ENCODE results near the gene IL1R2.
A peak's percentile ranks its signal among the peaks of the same experiment; 100 is the strongest.

Gene IL1R2

GRCh38 chr2:102024410-102024809, 32.6 kb downstream of the IL1R2 start:
- no peak for DNase-seq

GRCh38 chr2:102025016-102025501, 33.3 kb downstream of the IL1R2 start:
- DNase-seq: no peak

DNA sequence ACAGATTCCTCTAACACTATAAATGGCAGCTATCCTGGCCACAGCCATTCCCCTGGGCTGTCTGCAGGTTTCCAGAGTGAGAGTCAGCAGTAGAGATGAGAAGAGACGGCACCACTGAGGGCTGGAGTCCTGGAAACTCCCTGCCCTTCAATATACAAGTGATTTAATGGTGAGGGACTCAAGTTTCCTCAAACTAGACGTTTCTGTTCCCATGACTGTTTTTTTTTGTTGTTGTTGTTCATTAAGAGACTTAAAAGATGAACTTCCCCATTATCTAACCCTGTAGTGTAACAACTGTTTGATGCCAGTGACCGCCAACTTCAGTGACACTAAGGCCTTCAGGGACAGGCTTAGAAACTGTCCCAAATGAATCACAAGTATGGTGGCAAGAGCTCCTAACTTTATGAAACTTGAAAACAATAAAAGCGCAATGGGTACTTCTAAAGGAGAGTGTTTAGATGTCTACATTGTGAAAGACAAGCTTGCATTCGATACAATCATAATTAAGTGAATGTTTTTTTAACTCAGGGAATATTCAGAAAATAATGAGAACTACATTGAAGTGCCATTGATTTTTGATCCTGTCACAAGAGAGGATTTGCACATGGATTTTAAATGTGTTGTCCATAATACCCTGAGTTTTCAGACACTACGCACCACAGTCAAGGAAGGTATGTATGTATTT, 34.0 kb downstream of the IL1R2 start:
- no peak for DNase-seq

DNA sequence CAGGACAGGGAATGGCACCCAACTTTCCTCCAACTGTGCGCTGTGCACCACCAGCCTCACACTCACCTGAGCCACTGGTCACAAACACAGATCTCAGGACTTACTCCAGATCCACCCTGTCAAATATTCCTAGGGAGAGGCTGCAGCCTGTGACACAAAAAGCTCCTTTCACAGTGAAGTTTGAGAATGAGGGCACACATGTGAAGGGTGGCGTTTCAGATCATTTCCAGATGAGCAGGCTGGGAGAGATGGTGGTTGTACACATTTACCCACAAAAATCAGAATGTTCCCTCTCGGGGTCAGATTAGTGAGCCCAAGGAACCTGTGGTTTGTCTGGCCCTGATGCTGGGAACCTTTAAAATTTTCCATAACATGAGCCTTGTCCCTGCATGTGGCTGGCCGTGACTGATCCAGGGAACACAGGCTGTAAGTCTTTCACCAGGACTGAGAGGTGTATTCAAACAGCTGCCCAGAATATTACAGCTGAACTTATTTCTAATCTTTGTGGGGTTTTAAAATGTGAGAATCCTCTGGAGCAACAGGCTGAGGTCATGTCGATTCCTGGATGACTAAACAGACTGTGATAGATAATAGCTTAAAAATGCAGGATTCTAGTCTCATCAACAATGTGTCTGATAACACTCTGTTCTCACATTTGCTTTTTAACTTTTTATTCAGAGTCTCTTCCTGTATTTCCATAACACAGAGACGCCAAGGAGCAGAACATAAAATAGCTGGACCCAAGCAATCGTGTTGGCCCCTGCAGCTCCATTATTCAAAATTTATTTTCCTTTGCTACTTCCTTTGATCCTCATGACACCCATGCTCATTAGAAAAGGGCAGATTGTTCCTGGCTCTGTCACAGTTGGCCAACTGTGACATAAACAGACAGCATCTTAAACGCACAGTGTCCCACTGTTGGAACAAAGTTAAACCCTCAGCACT, 35.5 kb downstream of the IL1R2 start:
- DNase-seq: no peak

DNA sequence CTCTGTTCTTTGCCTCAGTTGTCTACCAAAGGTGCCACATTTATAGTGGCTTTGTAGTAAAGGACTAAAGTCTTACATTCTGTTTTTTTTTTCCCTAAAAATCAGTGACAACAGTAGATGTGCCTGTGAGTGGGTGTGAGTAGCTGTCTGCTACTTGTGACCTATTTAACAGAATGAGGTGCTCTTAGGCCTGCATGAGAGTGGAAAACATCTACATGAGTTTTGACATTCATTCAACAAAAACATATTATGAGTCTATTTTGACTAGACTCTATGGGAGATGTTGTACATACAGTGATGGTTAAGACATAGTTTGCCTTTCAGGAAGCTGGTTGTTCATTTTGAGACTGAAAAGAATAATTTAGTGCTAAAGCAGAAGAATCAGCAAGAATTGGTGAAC, 36.7 kb downstream of the IL1R2 start:
- no peak for DNase-seq

DNA sequence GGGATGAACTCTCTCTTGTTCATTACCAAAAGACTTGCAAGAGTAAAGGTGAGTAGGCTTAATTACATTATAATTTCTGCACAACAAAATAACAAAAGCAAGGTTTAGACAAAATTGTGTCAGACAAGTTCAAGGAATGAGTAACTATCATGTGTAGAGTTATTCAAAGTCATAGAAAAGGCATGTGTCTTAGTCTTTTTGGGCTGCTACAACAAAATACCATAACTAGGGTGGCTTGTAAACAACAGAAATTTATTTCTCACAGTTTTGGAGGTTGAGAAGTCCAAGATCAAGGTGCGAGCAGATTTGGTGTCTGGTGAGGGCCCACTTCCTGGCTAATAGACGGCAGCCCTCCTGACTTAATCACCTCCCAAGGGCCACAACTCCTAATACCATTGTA, 37.6 kb downstream of the IL1R2 start:
- no peak for DNase-seq

GRCh38 chr2:102029952-102030351, 38.2 kb downstream of the IL1R2 start:
- no peak for DNase-seq

GRCh38 chr2:102030502-102030854, 38.7 kb downstream of the IL1R2 start:
- DNase-seq: no peak

DNA sequence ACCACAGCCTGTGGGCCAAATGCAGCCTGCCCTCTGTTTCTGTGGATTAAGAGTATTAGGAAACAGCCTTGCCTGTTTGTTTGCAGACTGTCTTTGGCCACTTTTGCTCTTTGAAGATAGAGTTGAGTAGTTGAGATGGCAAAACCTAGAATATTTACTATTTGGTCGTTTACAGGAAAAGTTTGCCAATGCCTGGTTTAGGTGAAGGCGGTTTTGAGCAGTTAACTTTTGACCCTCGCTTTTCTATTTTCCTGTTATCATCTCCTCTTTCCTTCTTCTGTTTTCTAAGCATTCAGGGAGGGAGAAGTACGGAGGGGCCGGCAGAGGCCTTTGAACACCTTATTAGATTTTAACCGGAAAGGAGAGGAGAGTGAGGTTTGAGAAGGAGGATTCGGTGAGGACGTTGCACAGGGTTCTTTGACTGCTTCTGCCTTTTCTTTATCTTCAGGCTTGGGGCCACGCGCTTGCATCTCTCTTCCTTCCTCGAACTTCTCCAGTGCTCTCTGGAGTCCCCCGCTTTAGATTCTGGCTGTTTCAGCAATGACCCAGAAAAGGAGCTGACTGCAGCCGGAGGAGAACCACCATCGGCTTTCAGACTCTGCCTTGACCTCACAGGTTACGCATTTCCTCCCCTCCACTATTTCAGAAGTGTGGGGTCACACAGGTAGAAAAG, 39.2 kb downstream of the IL1R2 start:
- DNase-seq: no peak

DNA sequence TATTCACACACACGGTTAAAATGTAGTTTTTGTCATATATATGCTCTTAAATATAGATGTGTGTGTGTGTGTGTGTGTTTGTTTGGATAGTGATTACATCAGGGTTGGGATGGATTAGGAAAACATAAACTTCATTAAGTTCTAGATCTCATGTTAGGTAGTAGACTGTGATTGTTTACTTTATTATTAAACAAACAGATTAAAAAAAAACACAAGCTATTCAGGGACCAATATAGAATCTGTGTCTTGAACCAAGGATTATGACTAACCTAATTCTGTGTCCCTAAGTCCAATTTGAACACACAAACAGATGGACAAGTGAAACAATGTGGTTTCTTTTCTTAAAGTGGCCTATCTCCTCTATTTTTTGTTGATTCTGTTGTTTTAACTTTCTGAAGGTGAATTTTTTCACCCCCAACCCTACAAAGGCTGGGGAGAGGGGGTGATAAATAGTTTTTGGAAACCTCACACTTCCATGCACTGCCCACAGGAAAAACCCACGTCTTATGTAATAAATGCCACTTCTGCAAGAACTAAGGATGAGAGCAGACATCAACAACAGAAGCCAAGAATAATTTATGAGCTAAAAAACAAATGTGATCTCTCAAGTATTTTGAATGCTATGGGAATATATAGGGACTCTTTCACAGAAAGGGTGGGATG, 40.7 kb downstream of the IL1R2 start:
- no peak for DNase-seq

- DNase-seq: peak; percentile 43
Measured at GRCh38 chr2:102033031-102033749, 41.4 kb downstream of the IL1R2 start.

GRCh38 chr2:102033750-102034682, 42.3 kb downstream of the IL1R2 start:
- DNase-seq: no peak

- DNase-seq: no peak
Measured at GRCh38 chr2:102034683-102035548, 43.2 kb downstream of the IL1R2 start.

GRCh38 chr2:102037681-102038080, 45.9 kb downstream of the IL1R2 start:
- no peak for DNase-seq

DNA sequence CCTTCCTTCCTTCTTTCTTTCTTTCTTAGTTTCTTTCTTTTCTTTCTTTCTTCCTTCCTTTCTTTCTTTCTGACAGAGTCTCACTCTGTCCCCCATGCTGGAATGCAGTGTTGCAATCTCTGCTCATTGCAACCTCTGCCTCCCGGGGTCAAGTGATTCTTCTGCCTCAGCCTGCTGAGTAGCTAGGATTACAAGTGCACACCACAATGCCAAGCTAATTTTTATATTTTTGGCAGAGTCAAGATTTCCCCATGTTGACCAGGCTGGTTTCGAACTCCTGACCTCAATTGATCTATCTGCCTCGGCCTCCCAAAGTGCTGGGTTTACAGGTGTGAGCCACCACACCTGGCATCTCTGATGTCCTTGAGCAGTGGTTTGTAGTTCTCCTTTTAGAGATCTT, 48.5 kb downstream of the IL1R2 start:
- no peak for DNase-seq

- no peak for DNase-seq
Measured at GRCh38 chr2:102041351-102041750, 49.6 kb downstream of the IL1R2 start.

DNA sequence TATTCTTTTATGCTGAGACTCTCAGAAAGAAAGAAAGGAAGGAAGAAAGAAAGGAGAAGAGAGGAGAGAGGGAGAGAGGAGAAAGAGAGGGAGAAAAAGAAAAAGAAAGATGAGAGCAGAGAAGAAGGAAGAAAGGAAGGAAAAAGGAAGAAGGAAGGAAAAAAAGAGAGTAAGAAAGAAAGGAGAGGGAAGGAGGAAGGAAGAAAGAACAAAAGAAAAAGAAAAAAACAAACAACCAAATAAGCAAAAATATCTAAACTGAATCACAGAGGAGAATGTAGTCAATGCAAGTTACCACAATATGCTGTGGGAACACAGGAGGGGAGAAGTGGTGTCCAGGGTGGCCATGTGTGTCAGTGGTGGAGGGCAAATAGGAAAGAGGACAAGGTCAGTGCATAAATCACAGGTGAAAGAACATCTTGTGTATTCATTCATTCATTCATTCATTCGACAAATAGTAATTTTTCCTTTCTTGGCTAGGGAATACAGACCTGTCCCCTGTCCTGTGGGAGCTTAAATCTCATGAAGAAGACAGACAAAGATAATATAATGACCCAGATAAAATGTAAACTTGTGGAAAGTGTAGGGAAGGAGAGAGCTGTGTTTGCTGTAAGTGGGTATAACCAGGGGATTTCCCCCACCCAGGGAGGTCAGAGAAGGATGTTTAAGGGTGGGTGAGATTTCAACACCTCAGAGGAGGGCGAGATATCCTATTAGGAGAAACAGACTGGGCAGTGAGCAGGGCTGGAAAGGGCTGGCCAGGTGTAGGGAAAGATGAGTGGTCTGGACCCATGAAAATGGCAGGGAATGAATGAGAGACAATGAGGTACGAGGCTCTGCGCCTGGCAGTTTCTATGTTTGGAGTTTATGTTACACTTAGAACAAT, 50.7 kb downstream of the IL1R2 start:
- no peak for DNase-seq

DNA sequence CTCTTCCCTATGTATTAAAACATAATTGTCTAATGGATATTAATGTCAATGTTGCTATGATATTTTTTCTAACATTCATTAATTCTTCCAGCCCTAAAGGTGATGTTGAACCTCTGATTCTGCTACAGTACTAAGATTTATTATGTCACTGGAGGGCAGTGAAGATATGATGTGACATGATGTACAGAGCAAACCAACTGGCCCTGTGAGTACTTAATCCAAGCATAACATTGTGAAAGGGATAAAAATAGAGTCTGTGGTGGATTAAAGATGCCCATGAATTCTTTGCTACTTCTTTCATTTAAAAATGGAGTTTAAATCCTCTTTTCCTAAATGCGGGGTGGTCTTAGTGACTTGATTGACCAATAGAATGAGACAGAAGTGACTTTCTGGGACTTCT, 51.8 kb downstream of the IL1R2 start:
- no peak for DNase-seq

Measured in hematopoietic multipotent progenitor cell treated with erythropoietin and hydrocortisone succinate and interleukin-3 and kit ligand, for 8 days (in vitro differentiated cells).